B cell (primary cell): ENCODE measurements around the gene TENM3. TPM values are rescaled to one million over a fixed set of nuclear protein-coding genes. Genes with fewer than 3 reads are reported as not detected.

Experiments
- ATAC-seq: fragments of 200-7000 bp; cut with Tn5 transposase; one replicate; pipeline ENCODE4 v1.10.0; 2021; ENCODE audit warnings: low read depth, mild to moderate bottlenecking, moderate number of reproducible peaks, moderate library complexity
- CTCF ChIA-PET: fragments of 350-600 bp; sonication (Branson Sonifier 250); formaldehyde crosslinking; loops from one replicate; lab custom pipeline; 2021; ENCODE audit warnings: antibody characterized with exemption, inconsistent platforms; lab: Charles Lee
- POLR2A ChIA-PET: fragments of 350-600 bp; sonication (Branson Sonifier 250); formaldehyde crosslinking; loops from one replicate; lab custom pipeline; 2021; ENCODE audit warnings: antibody characterized with exemption; lab: Charles Lee
- DNase-seq: peaks from one replicate; pipeline ENCODE4 v3.0.0; 2013
- H2AFZ ChIP-seq: 2 replicates; pipeline ENCODE4 v1.6.1; 2012; ENCODE audit warnings: mild to moderate bottlenecking, low read depth, low read length; ENCODE audit not compliant: insufficient read depth, poor library complexity, severe bottlenecking
- H3K27ac ChIP-seq, 2 donors: 1 replicate in 1 of 2; 2 replicates in 1 of 2; pipeline ENCODE4 v1.5.1; 2012 to 2013; ENCODE audit warnings: low read length in 2 of 2, mild to moderate bottlenecking in 2 of 2, moderate library complexity in 1 of 2
- H3K27me3 ChIP-seq, 4 experiments: fragments of 200-600 bp in 1 of 4; sonication (generic) in 1 of 4; replicated peaks in 1 of 4; 1 replicate in 2 of 4; 2 replicates in 2 of 4; pipeline versions ENCODE4 v1.6.1 to v1.7.0; 2013 to 2016; ENCODE audit warnings: low read length in 3 of 4, mild to moderate bottlenecking in 2 of 4, mixed read lengths in 1 of 4, moderate library complexity in 1 of 4; ENCODE audit not compliant: insufficient read depth in 4 of 4, control insufficient read depth in 3 of 4; ENCODE audit errors: control extremely low read depth in 1 of 4
- H3K36me3 ChIP-seq, 2 experiments: replicated peaks in 1 of 2; 1 replicate in 1 of 2; 2 replicates in 1 of 2; pipeline versions ENCODE4 v1.6.1 to v1.7.1; 2013; ENCODE audit warnings: low read length in 1 of 2; ENCODE audit not compliant: insufficient read depth in 2 of 2, control insufficient read depth in 1 of 2; ENCODE audit errors: control extremely low read depth in 1 of 2, extremely low read depth in 1 of 2
- H3K4me1 ChIP-seq, 2 donors: fragments of 200-600 bp in 1 of 2; sonication (generic) in 1 of 2; 1 replicate in 1 of 2; 2 replicates in 1 of 2; pipeline versions ENCODE4 v1.5.1 to v1.6.1; 2013 to 2017; ENCODE audit warnings: low read length in 2 of 2; ENCODE audit not compliant: control insufficient read depth in 2 of 2, insufficient read depth in 2 of 2
- H3K4me2 ChIP-seq: replicated peaks from 2 replicates; pipeline ENCODE3; 2012; ENCODE audit warnings: mild to moderate bottlenecking, low read depth, low read length; ENCODE audit not compliant: poor library complexity, severe bottlenecking
- H3K4me3 ChIP-seq, 5 experiments: fragments of 200-600 bp in 1 of 5; sonication (generic) in 1 of 5; 1 replicate in 3 of 5; 2 replicates in 2 of 5; pipeline versions ENCODE4 v1.5.1 to v1.7.0; 2011 to 2016; ENCODE audit warnings: low read length in 4 of 5, mild to moderate bottlenecking in 4 of 5, low read depth in 2 of 5, control low read depth in 1 of 5, moderate library complexity in 1 of 5; ENCODE audit not compliant: insufficient read depth in 1 of 5; ENCODE audit errors: control extremely low read depth in 1 of 5, extremely low read depth in 1 of 5
- H3K79me2 ChIP-seq: fragments of 200-600 bp; sonication (generic); one replicate; pipeline ENCODE4 v1.6.0; 2016; ENCODE audit warnings: low read length; ENCODE audit not compliant: control insufficient read depth, insufficient read depth
- H3K9ac ChIP-seq: fragments of 200-600 bp; sonication (generic); 2 replicates; pipeline ENCODE4 v1.6.1; 2017; ENCODE audit warnings: mild to moderate bottlenecking, low read length, moderate library complexity
- H3K9me3 ChIP-seq, 3 donors: one replicate each; pipeline versions ENCODE4 v1.6.1 to v1.7.1; 2013; ENCODE audit warnings: low read length in 2 of 3; ENCODE audit not compliant: control insufficient read depth in 2 of 3, insufficient read depth in 1 of 3; ENCODE audit errors: control extremely low read depth in 1 of 3
- H4K20me1 ChIP-seq: 2 replicates; pipeline ENCODE4 v1.6.0; 2012; ENCODE audit warnings: mild to moderate bottlenecking, low read length; ENCODE audit not compliant: insufficient read depth, control insufficient read depth, poor library complexity, severe bottlenecking
- H3K27ac Mint-ChIP-seq: one replicate; pipeline ENCODE4 v1.8.0; 2021; ENCODE audit warnings: mixed read lengths
- H3K27me3 Mint-ChIP-seq: one replicate; pipeline ENCODE4 v1.8.0; 2021; ENCODE audit warnings: mixed read lengths
- H3K4me1 Mint-ChIP-seq: one replicate; pipeline ENCODE4 v1.8.0; 2021; ENCODE audit warnings: mixed read lengths
- H3K4me3 Mint-ChIP-seq: one replicate; pipeline ENCODE4 v1.8.0; 2021; ENCODE audit warnings: mixed read lengths
- H3K9me3 Mint-ChIP-seq: one replicate; pipeline ENCODE4 v1.8.0; 2022; ENCODE audit warnings: mixed read lengths; ENCODE audit not compliant: insufficient read depth
- EZH2 ChIP-seq: IDR thresholded peaks from 2 replicates; pipeline ENCODE4 v1.6.1; 2012; ENCODE audit warnings: borderline replicate concordance, low read depth, mild to moderate bottlenecking, moderate library complexity, low read length; ENCODE audit not compliant: insufficient read depth, poor library complexity, severe bottlenecking
- WGBS: methylation state at CpG from one replicate; pipeline ENCODE4 v1.1.5; 2013; ENCODE audit warnings: missing lambda C conversion rate; ENCODE audit not compliant: insufficient coverage; 5-methylcytosine and 5-hydroxymethylcytosine counted together
- intact Hi-C: fragments of 100-400 bp; cut with micrococcal nuclease; formaldehyde crosslinking; loops from one replicate; pipeline ENCODE4 v1.10.0; 2022
- polyA plus RNA-seq: library from polyadenylated mRNA; depleted of rRNA; stranded (reverse); fragments of >200 nt; gene quantifications from 2 replicates; pipeline ENCODE4 v1.2.3, GENCODE V29; 2012
- total RNA-seq, 2 donors: library from RNA; stranded (reverse); fragments of 120-200 nt in 1 of 2; gene quantifications; 1 replicate in 1 of 2; 2 replicates in 1 of 2; pipeline versions ENCODE4 v1.2.3 to v1.2.4, GENCODE V29; 2013 to 2022
- TF ChIP-seq, protein P1 (sequence below): fragments of 200-600 bp; IDR thresholded peaks from one replicate; pipeline ENCODE4 v1.8.0; 2022; ENCODE audit warnings: antibody characterized with exemption, mild to moderate bottlenecking

The TENM3 gene
- total and polyA plus RNA-seq, 2 donors (not counting 1 experiment from before 2014, with no cell fraction given), result not detected

DNA sequence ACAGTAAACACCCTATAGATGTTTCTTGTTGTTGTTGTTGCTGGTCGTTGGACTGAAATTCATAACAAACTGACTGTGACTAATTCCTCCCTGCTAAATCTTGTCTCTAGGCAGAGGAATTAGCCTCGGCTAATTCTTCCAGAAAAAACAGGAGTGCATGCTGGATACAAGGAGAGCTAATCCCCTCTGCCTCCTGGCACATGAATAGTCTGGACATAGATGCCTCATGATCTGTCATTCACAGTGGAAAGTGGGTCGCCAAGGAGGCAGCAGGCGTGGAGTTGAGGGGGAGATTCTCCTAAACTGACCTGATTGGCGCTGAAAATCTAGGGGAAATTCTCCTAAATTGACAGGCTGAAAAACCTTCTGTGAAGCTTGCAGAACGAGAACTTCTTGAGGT, 453.9 kb downstream of the TENM3 start:
- WGBS, result 88% methylated on average over 6 of the region's 6 CpGs
- Histone ChIP-seq H3K36me3 (no peaks in the 10 kb centered on the region), H4K20me1 (no peaks in the 10 kb centered on the region), H2AFZ (no peak overlapping the region), H3K9ac (no peak overlapping the region), H3K4me2 (no peak overlapping the region), H3K4me3 (no peak overlapping the region), H3K9me3 (peaks cover 0 to 4% (median 0%) of the 10 kb centered on the region in 3 donors), H3K27ac (no peak overlapping the region), H3K27me3 (no peaks in the 10 kb centered on the region), H3K79me2 (no peaks in the 10 kb centered on the region), H3K4me1 (no peaks in the 10 kb centered on the region)
- Mint-ChIP-seq H3K27ac (no peak overlapping the region), H3K4me1 (no peaks in the 10 kb centered on the region), H3K4me3 (no peak overlapping the region), H3K27me3 (peaks cover 4% of the 10 kb centered on the region), H3K9me3 (no peaks in the 10 kb centered on the region)
- DNase-seq, result no peak
- ChIA-PET CTCF (interaction anchor here (0.7 kb wide), 1 partner anchor 15 kb away, joined by 3 read pairs; no protein-coding TSS in a partner anchor), POLR2A (no interaction called here)
- ATAC-seq, result no peak
- intact Hi-C loops, result no loop called here
- TF ChIP-seq, protein P1, sequence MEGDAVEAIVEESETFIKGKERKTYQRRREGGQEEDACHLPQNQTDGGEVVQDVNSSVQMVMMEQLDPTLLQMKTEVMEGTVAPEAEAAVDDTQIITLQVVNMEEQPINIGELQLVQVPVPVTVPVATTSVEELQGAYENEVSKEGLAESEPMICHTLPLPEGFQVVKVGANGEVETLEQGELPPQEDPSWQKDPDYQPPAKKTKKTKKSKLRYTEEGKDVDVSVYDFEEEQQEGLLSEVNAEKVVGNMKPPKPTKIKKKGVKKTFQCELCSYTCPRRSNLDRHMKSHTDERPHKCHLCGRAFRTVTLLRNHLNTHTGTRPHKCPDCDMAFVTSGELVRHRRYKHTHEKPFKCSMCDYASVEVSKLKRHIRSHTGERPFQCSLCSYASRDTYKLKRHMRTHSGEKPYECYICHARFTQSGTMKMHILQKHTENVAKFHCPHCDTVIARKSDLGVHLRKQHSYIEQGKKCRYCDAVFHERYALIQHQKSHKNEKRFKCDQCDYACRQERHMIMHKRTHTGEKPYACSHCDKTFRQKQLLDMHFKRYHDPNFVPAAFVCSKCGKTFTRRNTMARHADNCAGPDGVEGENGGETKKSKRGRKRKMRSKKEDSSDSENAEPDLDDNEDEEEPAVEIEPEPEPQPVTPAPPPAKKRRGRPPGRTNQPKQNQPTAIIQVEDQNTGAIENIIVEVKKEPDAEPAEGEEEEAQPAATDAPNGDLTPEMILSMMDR, result no peak
- no peak for TF ChIP-seq EZH2

DNA sequence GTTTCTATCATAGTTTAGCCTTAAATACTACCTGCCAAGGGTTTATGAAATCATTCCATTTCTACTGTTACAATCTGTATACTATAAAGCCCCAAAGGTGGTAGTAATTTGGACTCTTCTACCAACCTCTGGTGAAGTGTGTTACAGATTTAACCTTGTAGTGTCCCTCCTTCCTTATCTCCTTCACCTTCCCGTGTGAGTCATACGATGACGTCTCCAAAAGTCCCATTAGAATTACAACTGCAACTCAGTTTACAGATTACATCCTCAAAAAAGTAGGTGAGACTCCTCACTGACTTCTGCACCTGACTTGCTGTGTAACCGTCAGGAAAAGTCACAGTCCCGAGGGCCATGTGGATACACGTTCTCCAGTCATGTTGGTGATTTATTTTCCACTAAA, 455.0 kb downstream of the TENM3 start:
- no peak overlapping the region for H3K9ac ChIP-seq
- Mint-ChIP-seq H3K27me3 (no peaks in the 10 kb centered on the region), H3K27ac (no peak overlapping the region), H3K9me3 (no peaks in the 10 kb centered on the region), H3K4me3 (no peak overlapping the region), H3K4me1 (no peaks in the 10 kb centered on the region)
- no peaks in the 10 kb centered on the region for H4K20me1 ChIP-seq
- H3K27me3 ChIP-seq, result no peaks in the 10 kb centered on the region
- TF ChIP-seq, protein P1, result no peak
- no peak for TF ChIP-seq EZH2
- H3K27ac ChIP-seq, result no peak overlapping the region
- 90% methylated on average over 3 of the region's 6 CpGs for WGBS
- no peak overlapping the region for H2AFZ ChIP-seq
- CTCF ChIA-PET, result no interaction called here
- no peak overlapping the region for H3K4me3 ChIP-seq
- no peak overlapping the region for H3K4me2 ChIP-seq
- POLR2A ChIA-PET, result no interaction called here
- H3K9me3 ChIP-seq, result peaks cover 0 to 4% (median 0%) of the 10 kb centered on the region in 3 donors
- DNase-seq (no peak), ATAC-seq (no peak)
- intact Hi-C loops, result no loop called here
- H3K4me1 ChIP-seq, result no peaks in the 10 kb centered on the region
- no peaks in the 10 kb centered on the region for H3K36me3 ChIP-seq
- H3K79me2 ChIP-seq, result no peaks in the 10 kb centered on the region
